Stimulated activated CD8-positive, alpha-beta memory T cell treated with anti-CD3 and anti-CD28 coated beads, Interleukin-7, amount 100 ng/mL, for 4 hours (primary cell): ENCODE results near the gene STRBP.

Experiments used
- DNase-seq, 2 donors: peaks; one replicate each; pipeline ENCODE4 v3.0.0-alpha.2; 2020; ENCODE audit warnings: low read depth in 2 of 2

Gene STRBP

GRCh38 chr9:123097430-123098095 is 170.8 kb downstream of the STRBP start:
- DNase-seq: no peak

DNA sequence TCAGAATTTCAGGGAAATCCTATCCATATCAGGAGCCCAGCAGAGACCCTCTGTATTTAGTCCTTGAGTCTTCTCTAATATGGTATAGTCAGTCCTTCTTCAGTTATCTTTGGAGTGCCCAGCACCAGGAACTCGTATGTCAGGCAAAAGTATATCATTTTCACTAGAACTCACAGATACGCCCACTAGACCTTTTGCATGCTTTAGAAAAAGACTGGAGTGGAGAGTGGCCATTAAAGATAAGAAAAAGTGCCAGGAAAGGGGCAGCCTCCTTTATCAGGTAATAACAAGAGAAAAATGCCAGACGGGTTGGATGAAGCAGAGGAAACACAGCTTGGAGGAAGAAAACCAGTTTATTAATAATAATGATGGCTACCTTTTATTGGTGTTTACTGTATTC is 171.4 kb downstream of the STRBP start:
- no peak for DNase-seq

DNA sequence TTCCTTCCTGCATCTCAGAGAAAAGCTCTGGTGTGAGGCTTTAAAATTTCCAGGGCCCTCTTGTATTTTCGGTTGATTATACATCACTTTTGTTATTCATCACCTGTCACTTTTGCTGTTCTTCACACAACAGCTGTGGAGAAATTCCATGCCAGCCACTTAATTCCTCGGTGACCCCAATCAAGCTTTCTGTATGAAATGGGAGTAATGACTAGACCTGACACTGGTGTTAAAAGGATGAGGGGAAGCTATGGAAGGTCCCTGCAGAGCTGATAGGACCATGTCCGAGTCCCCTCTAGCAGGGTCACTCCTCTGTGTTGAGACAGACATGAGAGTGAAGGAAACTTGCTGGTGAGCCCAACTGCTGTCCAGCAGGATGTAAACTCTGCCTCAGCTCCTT is 175.2 kb downstream of the STRBP start:
- DNase-seq: no peak

GRCh38 chr9:123091459-123091858 is 176.9 kb downstream of the STRBP start:
- DNase-seq: no peak

DNA sequence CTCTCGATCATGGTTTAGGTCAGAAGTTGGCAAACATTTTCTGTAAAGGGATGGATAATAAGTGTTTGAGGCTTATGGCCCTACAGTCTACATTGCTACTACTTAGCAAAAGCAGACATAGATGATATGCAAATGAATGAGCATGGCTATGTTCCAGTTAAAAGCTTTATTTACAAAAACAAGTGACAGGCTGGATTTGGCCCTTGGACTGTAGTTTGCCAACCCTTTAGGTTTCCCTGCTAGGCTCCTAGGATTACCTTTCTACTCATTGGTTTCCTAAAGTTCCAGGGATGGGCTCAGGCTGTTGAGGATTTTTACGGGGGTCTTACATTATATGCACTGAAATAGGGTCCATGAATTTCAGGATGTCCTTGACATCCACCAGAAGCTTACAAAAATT is 177.4 kb downstream of the STRBP start:
- DNase-seq: no peak

DNA sequence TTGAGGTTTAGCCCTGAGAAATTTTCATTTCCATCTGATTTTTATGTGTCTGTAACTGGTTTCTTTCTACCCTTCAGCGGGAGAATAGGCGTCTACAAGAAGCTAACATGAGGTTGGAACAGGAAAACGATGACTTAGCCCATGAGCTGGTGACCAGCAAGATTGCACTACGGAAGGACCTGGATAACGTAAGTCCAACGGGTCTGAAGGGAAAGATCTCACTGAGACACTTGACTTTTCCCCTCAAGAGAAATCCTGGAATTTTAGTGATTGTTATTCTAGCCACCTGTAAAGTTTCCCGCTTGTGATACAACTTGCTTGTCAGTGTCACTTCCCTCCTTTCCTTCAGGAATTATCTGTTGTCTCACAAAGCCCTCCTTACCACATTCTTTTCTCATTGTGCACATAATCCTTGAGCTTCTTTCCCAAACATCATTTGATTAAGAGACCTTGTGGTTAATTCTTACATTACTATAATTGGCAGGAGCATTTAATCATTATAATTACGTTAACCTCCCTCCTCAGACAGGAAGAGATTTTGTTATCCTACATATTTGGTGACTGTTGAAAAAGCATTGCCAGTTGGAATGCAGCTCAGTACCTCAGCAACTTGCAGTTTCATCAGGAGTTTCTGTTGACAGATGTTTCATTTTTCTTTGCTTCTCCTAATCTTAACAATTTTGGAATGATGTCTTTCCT is 178.0 kb downstream of the STRBP start:
- DNase-seq: no peak

DNA sequence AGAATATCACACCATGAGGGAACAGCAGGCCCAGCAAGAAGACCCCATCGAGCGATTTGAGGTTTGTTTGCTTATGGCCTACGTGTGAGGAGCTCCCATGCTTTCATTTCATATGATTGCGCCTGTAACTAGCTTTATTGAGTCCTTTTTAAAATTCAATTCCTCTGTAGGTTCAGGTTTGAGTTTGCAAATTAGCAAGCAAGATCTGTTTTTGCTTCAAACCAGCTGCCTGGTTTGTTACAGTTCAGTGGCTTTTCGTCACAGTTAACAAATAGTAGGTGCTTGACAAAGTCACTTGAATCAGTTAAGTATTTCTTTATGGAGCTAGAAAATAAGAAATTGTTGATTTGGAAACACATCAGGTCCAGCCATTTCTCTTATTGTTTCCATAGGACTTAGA is 178.6 kb downstream of the STRBP start:
- DNase-seq: no peak

GRCh38 chr9:123089040-123089439 is 179.3 kb downstream of the STRBP start:
- DNase-seq: no peak

DNA sequence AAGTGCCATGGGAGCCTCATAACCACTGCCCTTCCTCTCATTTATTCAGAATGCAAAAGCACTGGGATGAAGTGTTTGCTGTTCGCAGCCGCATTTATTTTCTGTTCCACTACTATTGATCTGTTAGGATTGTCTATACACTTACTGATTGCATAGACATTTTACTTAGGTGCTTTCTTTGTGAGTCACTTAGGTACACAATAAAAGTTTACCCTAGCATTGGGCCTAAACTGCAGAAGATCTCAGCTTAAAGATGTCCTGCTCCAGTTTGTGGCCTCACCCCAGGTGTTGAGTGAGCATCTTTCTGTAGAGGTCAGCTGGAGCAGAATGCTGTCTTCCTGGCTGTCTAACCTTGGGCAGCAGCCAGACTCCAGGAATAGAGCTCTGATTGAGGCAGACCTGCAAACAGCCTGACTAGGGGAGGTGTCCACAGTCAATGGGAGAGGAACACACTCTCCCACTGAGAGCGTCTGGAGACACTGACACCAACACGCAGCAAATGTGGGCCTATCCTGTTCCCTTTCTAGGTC is 181.0 kb downstream of the STRBP start:
- DNase-seq: no peak

DNA sequence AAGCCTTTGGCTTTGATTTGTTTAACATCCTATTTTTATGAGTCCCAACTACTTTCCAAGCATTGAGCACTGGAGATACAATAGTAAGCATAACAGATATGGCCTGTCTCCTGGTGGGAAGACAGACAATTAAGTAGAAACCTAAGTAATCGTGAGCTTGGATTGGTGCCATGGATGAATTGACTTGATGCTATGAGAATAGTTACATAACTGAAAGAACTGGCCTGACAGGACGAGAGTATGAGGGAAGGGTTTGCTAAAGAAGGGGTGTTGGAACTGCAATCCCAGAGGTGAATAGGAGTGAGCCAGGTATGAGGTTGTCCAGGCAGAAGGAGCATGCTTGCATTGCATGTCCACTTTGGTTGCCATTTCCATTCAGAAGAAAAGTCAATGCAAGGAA is 182.5 kb downstream of the STRBP start:
- no peak for DNase-seq

- no peak for DNase-seq
Observed at GRCh38 chr9:123084256-123084655, 184.1 kb downstream of the STRBP start.

DNA sequence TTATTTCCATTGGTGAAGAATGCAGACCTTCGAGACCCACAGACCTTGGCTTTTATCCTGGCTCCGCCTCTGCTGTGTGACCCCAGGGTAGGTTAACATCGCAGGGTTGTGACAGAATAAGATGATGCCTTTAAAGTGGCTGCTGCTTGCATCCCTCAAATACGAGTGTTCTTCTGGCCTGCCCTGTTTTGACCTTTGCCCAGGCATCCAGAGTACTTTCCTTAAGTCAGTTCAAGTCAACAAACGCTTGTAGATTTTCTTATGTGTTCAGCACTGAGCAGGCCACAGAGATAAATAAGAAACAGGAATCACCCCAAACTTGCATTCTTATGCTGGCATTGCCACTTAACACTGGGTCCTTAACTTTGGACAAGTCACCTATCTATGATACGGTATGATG is 184.7 kb downstream of the STRBP start:
- DNase-seq: no peak

GRCh38 chr9:123081824-123082223 is 186.6 kb downstream of the STRBP start:
- no peak for DNase-seq

- no peak for DNase-seq
Observed at GRCh38 chr9:123080444-123080843, 187.9 kb downstream of the STRBP start.

DNA sequence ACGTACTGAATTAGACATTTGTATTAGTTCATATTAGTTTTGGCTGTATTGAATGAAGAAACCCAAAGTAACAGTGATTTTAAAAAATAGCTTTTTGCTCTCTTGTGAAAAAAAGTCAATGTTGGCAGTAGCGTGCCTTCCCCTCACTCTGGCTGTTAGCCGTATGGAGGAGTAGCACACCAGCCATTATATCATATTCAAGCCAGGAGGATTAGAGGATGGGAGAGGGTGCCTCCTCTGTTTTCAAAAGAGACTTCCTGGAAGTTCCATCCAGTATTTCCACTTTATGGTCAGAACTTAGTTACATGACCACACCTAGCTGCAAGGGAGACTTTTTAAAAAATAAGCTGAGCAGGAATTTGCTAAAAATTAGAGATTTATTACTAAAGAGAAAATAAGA is 193.8 kb downstream of the STRBP start:
- no peak for DNase-seq

DNA sequence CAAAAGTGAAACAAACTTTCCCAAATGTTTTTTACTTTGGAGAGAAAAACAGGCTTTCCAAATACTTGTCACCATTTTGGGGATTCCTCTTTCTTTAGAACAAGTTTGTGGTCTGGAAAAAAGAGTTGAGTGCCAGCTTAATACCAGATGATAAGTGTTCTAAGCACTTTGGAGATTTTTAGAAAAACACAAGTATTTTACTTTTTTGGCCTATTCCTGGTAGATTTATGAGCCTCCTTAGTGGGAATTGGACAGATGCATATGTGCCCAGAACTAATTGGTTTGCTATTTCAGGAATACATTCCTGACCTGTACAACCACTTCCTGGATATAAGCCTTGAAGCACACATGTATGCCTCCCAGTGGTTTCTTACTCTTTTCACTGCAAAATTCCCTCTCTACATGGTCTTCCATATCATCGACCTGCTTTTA is 194.4 kb downstream of the STRBP start:
- DNase-seq: no peak

- DNase-seq: no peak
Observed at GRCh38 chr9:123073441-123073840, 194.9 kb downstream of the STRBP start.

GRCh38 chr9:123072407-123072995 is 195.9 kb downstream of the STRBP start:
- DNase-seq: no peak
